Measurements from ENCODE around the gene HIPK2.

DNA sequence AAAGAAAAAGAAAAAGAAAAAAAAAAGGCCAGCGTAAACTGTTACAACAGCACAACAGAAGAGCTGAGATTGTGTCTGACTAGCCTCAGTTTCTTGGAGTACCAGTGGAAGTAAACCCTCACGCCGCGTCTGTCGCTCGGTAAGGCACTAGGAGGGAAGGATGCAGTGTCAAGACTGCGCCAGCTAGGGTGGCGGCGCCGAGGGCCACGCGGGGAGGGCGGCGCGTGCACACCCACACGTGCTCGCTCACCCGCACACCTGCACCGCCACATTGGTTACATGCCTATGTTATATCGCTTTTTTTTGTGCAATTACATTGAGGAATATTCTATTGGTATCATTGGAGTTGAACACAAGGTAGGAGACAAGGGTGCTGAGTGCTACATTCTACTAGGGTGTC is 206.1 kb downstream of the HIPK2 start:
- no peak for TF ChIP-seq EZH2 (IDR thresholded peaks at IDR 0.05; ENCODE audit: low read depth)
- TF ChIP-seq, protein P1, sequence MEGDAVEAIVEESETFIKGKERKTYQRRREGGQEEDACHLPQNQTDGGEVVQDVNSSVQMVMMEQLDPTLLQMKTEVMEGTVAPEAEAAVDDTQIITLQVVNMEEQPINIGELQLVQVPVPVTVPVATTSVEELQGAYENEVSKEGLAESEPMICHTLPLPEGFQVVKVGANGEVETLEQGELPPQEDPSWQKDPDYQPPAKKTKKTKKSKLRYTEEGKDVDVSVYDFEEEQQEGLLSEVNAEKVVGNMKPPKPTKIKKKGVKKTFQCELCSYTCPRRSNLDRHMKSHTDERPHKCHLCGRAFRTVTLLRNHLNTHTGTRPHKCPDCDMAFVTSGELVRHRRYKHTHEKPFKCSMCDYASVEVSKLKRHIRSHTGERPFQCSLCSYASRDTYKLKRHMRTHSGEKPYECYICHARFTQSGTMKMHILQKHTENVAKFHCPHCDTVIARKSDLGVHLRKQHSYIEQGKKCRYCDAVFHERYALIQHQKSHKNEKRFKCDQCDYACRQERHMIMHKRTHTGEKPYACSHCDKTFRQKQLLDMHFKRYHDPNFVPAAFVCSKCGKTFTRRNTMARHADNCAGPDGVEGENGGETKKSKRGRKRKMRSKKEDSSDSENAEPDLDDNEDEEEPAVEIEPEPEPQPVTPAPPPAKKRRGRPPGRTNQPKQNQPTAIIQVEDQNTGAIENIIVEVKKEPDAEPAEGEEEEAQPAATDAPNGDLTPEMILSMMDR (conservative IDR thresholded peaks at IDR 0.05), result no peak
